ENCODE measurements around the gene ANKRD40.

Gene ANKRD40

GRCh38 chr17:50649042-50649908 lies 58.4 kb downstream of the ANKRD40 start:
- DNase-seq (ENCODE audit: low spot score) = no peak
- Mint-ChIP-seq H3K27me3 (ENCODE audit: low read depth) (peaks cover 36% of the 10 kb centered on the region), H3K4me3 (no peak overlapping the region), H3K9me3 (peaks cover 12% of the 10 kb centered on the region), H3K27ac (no peak overlapping the region), H3K36me3 (ENCODE audit: low read depth) (no peaks in the 10 kb centered on the region), H3K4me1 (ENCODE audit: low read depth) (peaks cover 1% of the 10 kb centered on the region)

DNA sequence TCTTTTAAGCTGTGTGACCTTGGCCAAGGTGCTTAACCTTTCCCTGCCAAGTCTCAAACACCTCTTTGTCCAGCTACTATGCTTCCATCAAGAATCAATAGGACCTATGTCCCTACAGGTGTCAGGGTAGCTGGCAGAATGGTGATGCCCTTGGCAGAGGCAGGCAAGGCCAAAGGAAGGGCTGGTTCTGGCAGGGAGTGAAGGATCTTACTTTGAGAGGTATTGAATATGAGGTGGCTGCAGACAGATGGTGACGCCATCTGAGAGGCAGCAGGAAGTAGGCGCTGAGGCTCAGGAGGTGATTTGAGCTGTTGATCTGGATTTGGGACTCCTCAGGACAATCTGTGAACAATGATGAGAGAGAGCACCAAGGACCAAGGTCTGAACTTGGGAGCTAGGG lies 60.5 kb downstream of the ANKRD40 start:
- peaks cover 6% of the 10 kb centered on the region for H3K9me3 Mint-ChIP-seq

GRCh38 chr17:50645748-50646682 lies 61.7 kb downstream of the ANKRD40 start:
- Mint-ChIP-seq H3K4me3 (no peak overlapping the region), H3K27me3 (ENCODE audit: low read depth) (peaks cover 28% of the 10 kb centered on the region), H3K4me1 (ENCODE audit: low read depth) (peaks cover 1% of the 10 kb centered on the region), H3K27ac (no peak overlapping the region), H3K36me3 (ENCODE audit: low read depth) (no peaks in the 10 kb centered on the region), H3K9me3 (no peaks in the 10 kb centered on the region)
- DNase-seq (ENCODE audit: low spot score) = no peak

More for the DNA sequence above, 60.5 kb downstream of the ANKRD40 start:
- H3K4me1 Mint-ChIP-seq (ENCODE audit: low read depth) = peaks cover 1% of the 10 kb centered on the region
- no peak for DNase-seq (ENCODE audit: low spot score)
- H3K36me3 Mint-ChIP-seq (ENCODE audit: low read depth) = no peaks in the 10 kb centered on the region
- no peak overlapping the region for H3K4me3 Mint-ChIP-seq
- H3K27ac Mint-ChIP-seq = no peak overlapping the region
- H3K27me3 Mint-ChIP-seq (ENCODE audit: low read depth) = peaks cover 33% of the 10 kb centered on the region

Measured in T-helper 2 cell treated with Interferon-gamma antibody and Interleukin-4, amounts not matched to agents 5 μg/mL and 100 μg/mL, for 36 hours (primary cell).